ENCODE data around the gene BRD9.

BRD9 gene

DNA sequence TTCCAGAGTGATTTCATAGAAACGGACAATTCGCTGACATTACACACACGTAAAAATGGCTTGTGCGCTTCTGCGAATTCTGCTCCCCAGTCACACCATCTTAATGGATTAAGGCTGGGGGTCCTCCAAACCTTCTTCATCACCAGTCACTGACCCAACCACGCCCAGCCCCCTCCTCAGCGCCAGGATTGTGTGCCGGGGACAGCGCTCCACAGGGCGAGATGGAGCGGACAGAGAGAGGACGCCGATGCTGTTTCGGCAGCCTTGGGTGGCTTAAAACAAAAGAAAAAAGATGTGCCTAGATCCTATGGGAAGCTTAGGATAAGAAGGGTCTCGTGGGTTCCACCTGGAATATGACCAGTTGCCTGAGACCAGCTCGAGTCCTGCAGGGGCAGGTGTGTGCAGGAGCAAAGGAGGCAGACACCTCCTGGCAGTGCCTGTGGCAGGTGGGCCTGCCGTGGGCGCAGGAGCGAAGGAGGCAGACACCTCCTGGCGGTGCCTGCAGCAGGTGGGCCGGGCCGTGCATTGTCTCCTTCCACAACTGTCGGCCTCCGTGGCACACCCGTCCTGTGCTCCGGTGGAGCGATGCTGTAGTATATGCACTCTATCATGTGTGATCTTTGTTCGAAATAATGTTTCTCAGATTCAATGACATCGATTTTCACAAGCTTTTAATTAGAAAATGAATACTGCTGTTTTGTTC lies 20.9 kb downstream of the BRD9 start:
- H3K27ac Mint-ChIP-seq = no peak overlapping the region
- H3K36me3 Mint-ChIP-seq (ENCODE audit: low read depth) = peaks cover 53% of the 10 kb centered on the region
- H3K4me3 Mint-ChIP-seq = no peak overlapping the region
- no peak for DNase-seq (ENCODE audit: low spot score)
- no peaks in the 10 kb centered on the region for H3K27me3 Mint-ChIP-seq (ENCODE audit: low read depth)
- H3K4me1 Mint-ChIP-seq (ENCODE audit: low read depth) = no peaks in the 10 kb centered on the region
- H3K9me3 Mint-ChIP-seq = no peaks in the 10 kb centered on the region

DNA sequence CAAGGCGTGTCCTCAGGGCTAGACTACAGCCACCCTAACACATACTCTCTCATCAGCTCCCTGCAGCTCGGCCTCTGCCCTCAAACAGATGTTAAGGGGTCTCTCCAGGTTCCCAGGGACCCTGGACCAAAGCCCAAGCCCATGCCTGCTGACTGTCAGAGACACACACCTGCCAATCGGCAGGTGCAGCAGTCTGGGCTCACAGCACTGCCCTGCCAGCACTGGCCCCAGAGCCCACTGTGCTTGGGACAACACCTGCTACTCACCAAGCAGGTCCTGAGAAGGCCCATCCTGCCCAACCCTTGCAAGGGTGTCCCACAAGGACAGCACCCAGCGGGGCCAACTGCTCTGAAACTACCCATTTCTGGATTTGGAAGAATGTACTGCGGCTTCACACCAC lies 21.6 kb downstream of the BRD9 start:
- no peak overlapping the region for H3K27ac Mint-ChIP-seq
- no peak overlapping the region for H3K4me3 Mint-ChIP-seq
- DNase-seq (ENCODE audit: low spot score) = no peak
- H3K9me3 Mint-ChIP-seq = no peaks in the 10 kb centered on the region
- no peaks in the 10 kb centered on the region for H3K27me3 Mint-ChIP-seq (ENCODE audit: low read depth)
- H3K4me1 Mint-ChIP-seq (ENCODE audit: low read depth) = no peaks in the 10 kb centered on the region
- peaks cover 57% of the 10 kb centered on the region for H3K36me3 Mint-ChIP-seq (ENCODE audit: low read depth)

DNA sequence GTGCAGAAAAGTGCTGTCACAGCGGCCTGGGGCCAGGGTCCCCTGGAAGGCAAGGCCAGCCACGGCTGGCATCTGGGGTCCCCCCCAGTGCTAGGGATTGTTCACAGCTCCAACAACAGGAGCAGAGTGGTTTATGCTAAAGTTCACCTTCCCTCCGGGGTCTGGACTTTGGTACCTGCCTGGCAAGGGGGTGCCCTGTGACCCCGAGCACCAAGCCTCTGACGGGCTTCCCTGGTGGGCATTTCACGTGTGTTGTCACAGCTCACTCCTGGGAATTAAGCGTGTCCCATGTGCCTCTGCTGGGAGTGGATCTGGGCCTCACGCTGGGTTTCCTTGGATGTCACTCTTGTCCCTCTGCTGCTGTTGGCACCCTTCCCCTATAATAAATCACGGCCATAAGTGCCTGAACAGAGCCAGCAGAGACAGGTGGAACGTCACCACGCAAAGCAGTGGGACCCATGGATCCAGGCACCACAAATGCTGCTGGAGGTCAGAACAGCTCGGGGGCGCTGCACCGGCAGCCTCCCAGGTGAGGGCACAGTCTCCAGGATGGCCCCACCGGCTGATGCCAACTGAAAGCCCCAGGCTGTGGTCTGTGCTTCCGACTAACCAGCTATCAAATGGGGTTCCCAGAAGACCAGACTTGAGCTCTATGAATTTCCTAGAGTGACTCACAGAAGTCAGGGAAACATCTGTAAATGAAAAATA lies 24.0 kb downstream of the BRD9 start:
- Mint-ChIP-seq H3K27ac (no peak overlapping the region), H3K4me1 (ENCODE audit: low read depth) (no peaks in the 10 kb centered on the region), H3K4me3 (no peak overlapping the region), H3K9me3 (no peaks in the 10 kb centered on the region), H3K27me3 (ENCODE audit: low read depth) (no peaks in the 10 kb centered on the region), H3K36me3 (ENCODE audit: low read depth) (peaks cover 54% of the 10 kb centered on the region)
- no peak for DNase-seq (ENCODE audit: low spot score)

DNA sequence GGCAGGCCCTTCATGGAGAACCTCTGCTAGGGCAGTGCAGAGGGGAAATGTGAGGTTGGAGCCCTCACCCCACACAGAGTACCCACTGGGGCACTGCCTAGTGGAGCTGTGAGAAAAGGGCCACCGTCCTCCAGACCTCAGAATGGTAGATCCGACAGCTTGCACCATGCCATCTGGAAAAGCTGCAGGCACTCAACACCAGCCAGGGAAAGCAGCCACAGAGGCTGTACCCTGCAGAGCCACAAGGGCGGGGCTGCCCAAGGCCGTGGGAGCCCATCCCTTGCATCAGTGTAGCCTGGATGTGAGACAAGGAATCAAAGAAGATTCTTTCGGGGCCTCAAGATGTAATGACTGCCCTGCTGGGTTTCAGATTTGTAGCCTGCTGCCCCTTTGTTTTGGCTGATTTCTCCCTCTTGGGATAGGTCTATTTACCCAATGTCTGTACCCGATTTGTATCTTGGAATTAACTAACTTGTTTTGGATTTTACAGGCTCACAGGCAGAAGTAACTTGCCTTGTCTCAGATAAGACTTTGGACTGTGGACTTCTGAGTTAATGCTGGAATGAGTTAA lies 25.2 kb downstream of the BRD9 start:
- H3K9me3 Mint-ChIP-seq = no peaks in the 10 kb centered on the region
- H3K27ac Mint-ChIP-seq = no peak overlapping the region

DNA sequence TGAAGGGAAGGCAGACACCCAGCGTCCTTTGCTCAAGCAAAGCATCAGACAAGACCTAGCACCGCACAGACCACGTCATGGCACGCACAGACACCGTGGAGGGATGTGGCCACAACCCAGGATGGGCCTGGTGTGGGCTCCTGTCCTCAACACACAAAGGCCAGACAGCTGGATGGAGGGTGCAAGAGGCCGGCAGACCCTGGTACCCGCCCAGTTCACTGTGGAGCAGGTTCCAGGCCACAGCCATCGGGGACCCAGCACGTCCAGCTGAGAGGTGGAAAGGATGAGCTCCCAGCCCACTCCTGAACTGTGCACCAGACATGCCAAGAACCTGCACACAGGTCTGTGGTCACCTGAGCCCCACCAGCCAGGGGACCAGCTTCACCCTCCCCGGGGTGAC lies 26.8 kb downstream of the BRD9 start:
- Mint-ChIP-seq H3K36me3 (ENCODE audit: low read depth) (peaks cover 45% of the 10 kb centered on the region), H3K4me1 (ENCODE audit: low read depth) (no peaks in the 10 kb centered on the region), H3K9me3 (no peaks in the 10 kb centered on the region), H3K27ac (no peak overlapping the region), H3K4me3 (no peak overlapping the region), H3K27me3 (ENCODE audit: low read depth) (no peaks in the 10 kb centered on the region)
- no peak for DNase-seq (ENCODE audit: low spot score)

More for the DNA sequence above, 25.2 kb downstream of the BRD9 start:
- Mint-ChIP-seq H3K27me3 (ENCODE audit: low read depth) (no peaks in the 10 kb centered on the region), H3K4me3 (no peak overlapping the region), H3K36me3 (ENCODE audit: low read depth) (peaks cover 53% of the 10 kb centered on the region), H3K4me1 (ENCODE audit: low read depth) (no peaks in the 10 kb centered on the region)
- DNase-seq (ENCODE audit: low spot score) = no peak

DNA sequence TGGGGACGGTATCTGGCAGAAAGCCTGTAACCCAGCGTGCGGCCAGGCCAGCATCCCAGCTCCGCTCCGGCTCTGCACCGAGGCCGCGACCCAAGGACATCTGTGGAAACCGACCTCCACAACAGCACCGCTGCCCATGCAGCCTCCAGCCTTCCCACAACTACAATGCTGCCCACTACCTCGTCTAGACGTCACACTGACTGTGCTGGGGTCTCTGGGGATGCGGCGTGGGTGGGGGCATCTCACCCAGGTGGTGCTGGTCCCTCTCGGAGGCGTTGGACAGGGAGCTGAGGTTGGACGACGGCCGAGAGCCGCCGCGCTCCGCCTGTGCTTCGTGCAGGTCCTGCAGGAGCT lies 27.5 kb downstream of the BRD9 start:
- Mint-ChIP-seq H3K4me3 (no peak overlapping the region), H3K27me3 (ENCODE audit: low read depth) (no peaks in the 10 kb centered on the region), H3K9me3 (no peaks in the 10 kb centered on the region), H3K4me1 (ENCODE audit: low read depth) (no peaks in the 10 kb centered on the region), H3K27ac (no peak overlapping the region), H3K36me3 (ENCODE audit: low read depth) (peaks cover 38% of the 10 kb centered on the region)
- no peak for DNase-seq (ENCODE audit: low spot score)

DNA sequence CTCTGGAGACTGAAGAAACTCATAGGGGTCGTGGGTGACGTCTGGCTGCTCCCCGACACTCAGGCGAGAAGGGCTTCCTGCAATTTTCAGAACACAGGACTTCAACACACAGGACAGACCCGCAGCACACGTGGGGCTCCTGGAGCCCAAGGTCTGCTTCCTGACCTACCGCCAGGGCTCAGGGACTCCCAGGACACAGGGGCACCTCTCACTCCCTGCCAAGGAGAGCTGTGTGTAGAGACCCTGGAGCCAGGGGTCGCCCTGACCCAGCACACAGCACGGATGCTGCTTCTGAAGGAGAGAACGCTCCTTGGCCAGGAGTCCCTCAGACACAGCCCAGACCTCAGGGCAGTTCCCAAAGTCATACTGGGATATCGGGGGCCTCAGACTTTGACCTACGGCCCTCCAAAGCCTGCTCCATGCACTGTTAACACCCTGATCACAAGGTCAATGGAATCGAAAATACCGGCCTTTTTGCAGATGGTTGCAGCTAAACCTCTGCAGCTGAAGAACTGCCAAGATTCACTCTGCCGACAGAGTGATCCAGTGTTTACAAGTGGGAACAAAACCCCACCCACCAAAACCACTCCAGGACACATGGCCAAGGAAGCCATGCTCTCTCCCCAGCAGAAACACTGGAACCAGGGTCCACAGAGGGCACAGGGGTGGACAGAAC lies 28.0 kb downstream of the BRD9 start:
- Mint-ChIP-seq H3K4me1 (ENCODE audit: low read depth) (no peaks in the 10 kb centered on the region), H3K36me3 (ENCODE audit: low read depth) (peaks cover 36% of the 10 kb centered on the region), H3K27me3 (ENCODE audit: low read depth) (no peaks in the 10 kb centered on the region), H3K4me3 (no peak overlapping the region), H3K27ac (no peak overlapping the region), H3K9me3 (no peaks in the 10 kb centered on the region)
- no peak for DNase-seq (ENCODE audit: low spot score)

DNA sequence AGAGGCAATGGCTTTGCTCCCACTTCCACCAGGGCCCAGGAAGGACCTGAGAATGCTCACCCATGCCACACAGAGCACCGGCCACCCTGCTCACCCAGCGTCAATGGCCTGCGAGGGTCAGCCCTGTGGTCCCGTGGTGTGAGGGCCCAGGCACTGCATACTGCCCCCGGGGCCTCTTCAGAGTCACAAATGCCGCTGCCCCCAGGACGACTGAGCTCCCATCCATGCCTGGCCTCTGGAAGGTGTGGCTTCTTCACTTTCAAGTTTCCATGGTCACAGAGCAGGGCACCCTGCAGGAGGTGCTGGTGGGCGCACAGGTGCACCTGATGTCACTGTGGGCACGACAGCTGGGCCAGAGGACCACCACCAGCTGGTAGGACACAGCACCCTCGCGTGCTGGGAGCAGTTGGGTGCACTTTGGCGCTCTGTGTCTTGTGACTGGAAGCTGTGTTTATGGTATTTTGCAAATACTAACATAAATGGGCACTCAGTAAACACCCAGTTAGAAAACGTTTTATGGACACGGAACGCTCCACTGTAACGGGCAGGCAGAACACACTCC lies 29.3 kb downstream of the BRD9 start:
- Mint-ChIP-seq H3K4me3 (no peak overlapping the region), H3K27ac (no peak overlapping the region), H3K36me3 (ENCODE audit: low read depth) (peaks cover 31% of the 10 kb centered on the region), H3K4me1 (ENCODE audit: low read depth) (no peaks in the 10 kb centered on the region), H3K9me3 (no peaks in the 10 kb centered on the region), H3K27me3 (ENCODE audit: low read depth) (no peaks in the 10 kb centered on the region)
- no peak for DNase-seq (ENCODE audit: low spot score)

DNA sequence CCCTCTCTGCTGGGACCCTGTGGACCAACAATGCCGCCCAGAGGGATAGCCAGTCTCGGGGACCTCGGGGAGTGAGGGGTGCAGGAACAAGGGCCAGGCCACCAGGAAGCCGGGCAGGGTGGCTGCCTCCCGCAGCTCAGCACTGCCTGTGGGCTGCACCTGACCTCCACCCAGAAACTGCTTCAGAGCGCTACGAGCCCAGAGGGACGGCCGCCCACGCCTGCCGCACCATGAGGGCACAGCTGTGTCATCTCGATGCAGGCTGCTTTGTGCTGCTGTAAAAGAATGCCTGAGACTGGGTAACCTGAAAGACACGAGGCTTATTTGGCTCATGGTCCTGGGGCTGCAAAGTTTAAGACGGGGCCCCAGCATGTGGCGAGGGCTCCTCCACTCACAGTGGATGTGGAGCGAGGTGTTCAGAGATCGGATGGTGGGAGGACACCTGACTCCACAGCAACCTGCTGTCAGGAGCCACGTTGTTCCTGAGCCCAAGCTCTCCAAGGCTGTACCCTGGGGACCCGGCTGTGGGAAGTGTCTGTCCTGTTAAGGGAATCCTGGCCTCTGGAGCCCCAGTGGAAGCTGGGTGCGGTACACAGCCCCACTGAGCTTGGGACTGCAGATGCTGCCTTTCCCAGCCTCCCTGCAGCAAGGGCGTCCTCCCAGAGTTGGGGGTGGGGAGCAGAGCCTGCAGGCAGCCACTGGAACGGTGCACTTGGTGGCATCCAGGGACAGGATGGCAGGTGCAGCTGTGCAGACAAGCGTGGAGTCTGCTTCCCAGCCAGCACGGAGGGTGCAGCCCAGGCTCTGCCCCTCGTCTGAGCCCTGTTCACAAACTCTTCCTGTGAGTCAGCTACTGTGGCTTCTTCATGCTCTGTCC lies 30.0 kb downstream of the BRD9 start:
- H3K27me3 Mint-ChIP-seq (ENCODE audit: low read depth) = no peaks in the 10 kb centered on the region
- DNase-seq (ENCODE audit: low spot score) = no peak
- no peaks in the 10 kb centered on the region for H3K4me1 Mint-ChIP-seq (ENCODE audit: low read depth)
- H3K4me3 Mint-ChIP-seq = no peak overlapping the region
- H3K27ac Mint-ChIP-seq = no peak overlapping the region
- H3K9me3 Mint-ChIP-seq = no peaks in the 10 kb centered on the region
- H3K36me3 Mint-ChIP-seq (ENCODE audit: low read depth) = peaks cover 26% of the 10 kb centered on the region

DNA sequence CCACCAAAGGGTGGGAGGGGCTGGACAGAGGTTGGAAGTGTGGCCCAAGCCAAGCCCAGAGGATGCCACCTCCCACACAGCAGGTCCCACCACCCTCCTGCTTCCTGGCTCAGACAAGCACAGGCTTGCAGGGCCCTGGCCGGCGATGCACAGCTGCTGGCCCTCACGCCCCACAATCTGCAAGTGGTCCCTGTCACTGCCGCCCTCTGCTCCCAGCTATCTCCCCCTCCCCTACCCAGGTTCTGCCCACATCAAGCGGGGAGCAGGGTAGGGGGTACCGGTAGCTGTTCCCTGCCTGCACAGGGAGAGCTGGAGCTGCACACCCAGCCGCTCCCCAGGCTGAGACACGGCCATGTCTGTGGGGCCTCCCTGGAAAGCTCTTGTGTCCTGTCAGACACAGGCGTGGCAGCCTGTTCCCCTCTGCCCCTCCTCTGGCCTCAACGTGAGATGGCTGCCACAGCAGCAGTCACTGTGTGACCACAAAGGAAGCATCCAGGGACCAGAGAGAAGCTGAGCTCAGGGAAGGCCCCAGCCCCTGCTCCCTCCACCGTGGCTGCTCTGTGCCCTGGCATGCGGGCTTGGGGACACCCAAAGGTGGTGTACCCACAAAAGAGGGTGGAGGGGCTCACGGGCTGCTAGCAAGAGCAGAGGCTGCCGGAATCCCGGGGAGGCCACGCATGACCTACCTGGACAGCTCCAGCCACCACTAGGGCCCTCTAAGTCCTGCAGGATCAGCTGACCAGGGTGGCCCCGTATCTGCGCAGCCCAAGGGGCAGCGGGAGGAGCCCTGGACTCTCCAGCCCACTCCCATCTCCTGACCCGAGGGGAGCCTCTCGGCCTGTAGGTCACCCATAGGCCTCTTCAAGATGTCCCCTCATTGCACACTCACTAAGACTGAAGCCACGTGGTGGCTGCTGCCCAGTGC lies 30.9 kb downstream of the BRD9 start:
- Mint-ChIP-seq H3K4me1 (ENCODE audit: low read depth) (no peaks in the 10 kb centered on the region), H3K27ac (no peak overlapping the region), H3K27me3 (ENCODE audit: low read depth) (no peaks in the 10 kb centered on the region), H3K4me3 (no peak overlapping the region), H3K36me3 (ENCODE audit: low read depth) (peaks cover 21% of the 10 kb centered on the region), H3K9me3 (no peaks in the 10 kb centered on the region)
- no peak for DNase-seq (ENCODE audit: low spot score)

DNA sequence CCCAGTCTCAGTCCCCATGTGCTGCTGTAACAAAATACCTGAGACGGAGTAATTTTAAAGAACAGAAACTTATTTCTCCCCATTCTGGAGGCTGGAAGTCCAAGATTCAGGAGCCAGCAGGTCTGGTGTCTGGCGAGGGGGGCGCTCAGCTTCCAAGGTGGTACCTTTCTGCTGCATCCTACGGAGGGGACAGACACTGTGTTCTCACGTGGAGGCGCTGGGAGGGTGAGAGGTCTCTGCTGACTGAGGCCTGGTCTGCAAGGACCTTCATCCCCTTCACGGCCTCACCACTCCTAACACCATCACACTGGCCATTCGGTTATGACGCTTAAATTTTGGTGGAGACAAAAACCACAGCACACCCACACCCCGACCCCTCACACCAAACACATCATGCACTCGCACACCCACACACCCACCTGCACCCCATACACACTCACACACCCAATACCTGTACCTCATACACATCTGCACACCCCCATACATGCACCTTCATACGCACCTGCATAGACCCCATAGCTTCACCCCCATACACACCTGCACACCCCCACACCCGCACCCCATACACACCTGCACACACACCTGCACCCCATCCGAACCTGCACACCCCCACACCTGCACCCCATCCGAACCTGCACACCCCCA lies 32.0 kb downstream of the BRD9 start:
- H3K27ac Mint-ChIP-seq = no peak overlapping the region
- DNase-seq (ENCODE audit: low spot score) = no peak
- no peaks in the 10 kb centered on the region for H3K9me3 Mint-ChIP-seq
- peaks cover 14% of the 10 kb centered on the region for H3K36me3 Mint-ChIP-seq (ENCODE audit: low read depth)
- no peak overlapping the region for H3K4me3 Mint-ChIP-seq
- H3K4me1 Mint-ChIP-seq (ENCODE audit: low read depth) = no peaks in the 10 kb centered on the region
- H3K27me3 Mint-ChIP-seq (ENCODE audit: low read depth) = no peaks in the 10 kb centered on the region

DNA sequence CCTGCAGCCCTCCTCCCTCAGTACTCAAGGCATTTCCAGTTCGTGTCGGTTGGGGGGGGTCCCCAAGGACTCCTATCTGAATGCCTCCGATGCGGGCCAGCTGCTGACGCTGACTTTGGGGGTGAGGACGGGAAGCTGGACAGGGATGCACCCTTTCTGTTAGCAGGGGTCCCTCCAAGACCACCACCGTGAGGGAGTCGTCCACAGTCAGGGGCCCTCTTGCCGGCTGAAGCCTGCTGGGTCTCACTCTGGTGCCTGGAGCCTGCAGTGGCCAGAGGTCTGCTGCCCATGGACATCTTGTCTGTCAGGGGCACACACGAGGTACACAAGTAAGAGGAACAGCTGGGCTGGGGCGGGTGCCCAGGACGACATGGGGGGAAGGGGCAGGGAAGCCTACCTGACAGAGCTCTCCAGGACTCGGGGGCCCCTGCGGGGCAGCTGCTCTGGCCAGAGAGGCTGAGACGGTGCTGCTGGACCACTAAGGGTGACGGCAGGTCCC lies 32.8 kb downstream of the BRD9 start:
- H3K4me1 Mint-ChIP-seq (ENCODE audit: low read depth) = no peaks in the 10 kb centered on the region
- no peaks in the 10 kb centered on the region for H3K9me3 Mint-ChIP-seq
- no peaks in the 10 kb centered on the region for H3K27me3 Mint-ChIP-seq (ENCODE audit: low read depth)
- H3K4me3 Mint-ChIP-seq = no peak overlapping the region
- no peak overlapping the region for H3K27ac Mint-ChIP-seq
- H3K36me3 Mint-ChIP-seq (ENCODE audit: low read depth) = peaks cover 11% of the 10 kb centered on the region
- no peak for DNase-seq (ENCODE audit: low spot score)
